ENCODE data around the gene XPO6.

The XPO6 gene

DNA sequence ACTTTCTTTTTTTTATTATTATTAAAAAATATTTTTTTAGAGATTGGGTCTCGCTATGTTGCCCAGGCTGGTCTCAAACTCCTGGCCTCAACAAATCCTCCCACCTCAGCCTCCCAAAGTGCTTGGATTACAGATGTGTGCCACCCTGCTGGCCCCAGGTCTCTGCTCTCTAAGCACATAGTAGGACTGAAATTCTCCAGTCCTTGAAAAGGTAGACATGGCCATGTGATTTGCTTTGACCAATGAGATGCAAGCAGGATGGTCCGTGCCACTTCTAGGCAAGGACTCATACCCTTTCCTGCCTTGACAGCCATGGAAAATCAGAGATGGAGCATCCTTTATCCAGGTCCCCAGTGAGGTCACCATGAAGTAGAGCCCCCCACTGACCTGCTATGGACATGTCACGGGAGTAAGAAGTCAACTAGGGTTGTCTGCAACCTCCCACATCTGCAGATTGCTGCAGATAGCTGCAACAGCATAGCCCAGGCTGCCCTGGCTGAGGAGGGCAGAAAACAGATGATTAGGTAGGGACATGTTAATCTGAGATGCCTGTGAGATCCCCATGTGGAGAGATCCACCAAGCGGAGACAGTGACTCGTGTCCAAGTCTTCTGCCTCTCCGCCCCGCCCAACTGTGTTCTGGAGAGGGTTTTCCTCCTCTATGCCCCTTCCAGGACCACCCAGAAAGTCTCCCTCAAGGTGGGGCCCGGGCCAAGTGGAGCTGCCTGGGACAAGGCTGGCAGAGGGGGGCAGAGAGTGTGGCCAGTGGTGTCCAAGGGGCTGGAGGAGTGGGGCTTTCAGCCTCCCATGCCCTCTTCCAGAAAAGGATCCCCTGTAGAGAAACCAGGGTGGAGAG lies 159.3 kb downstream of the XPO6 start:
- Histone ChIP-seq H3K4me3 (no peak overlapping the region), H3K27me3 (no peaks in the 10 kb centered on the region), H3K4me1 (no peaks in the 10 kb centered on the region), H4K20me1 (no peaks in the 10 kb centered on the region), H3K9ac (no peak overlapping the region), H3K4me2 (no peak overlapping the region), H3K9me3 (peaks cover 8% of the 10 kb centered on the region), H3K27ac (no peak overlapping the region), H3K36me3 (no peaks in the 10 kb centered on the region)
- no peak for TF ChIP-seq Cebpa-rat (IDR thresholded peaks at IDR 0.05)

DNA sequence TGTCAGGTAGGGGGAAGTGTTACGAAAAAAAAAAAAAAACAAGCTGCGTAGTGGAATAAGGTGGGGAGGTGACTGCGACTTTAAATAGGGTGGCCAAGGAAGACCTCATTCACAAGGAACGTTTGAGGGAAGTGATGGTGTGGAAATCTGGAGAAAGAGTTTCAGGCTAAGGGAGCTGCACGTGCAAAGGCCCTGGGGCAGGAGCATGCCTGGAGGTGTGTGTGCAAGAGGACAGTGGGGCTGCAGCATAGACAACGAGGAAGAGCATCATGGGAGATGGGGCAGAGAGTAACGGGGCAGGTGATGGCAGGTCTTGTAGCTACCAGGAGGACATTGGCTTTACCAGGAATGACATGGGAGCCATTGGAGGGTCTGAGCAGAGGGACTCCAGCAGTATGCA lies 160.3 kb downstream of the XPO6 start:
- Histone ChIP-seq H3K27ac (no peak overlapping the region), H3K9me3 (peaks cover 8% of the 10 kb centered on the region), H3K27me3 (no peaks in the 10 kb centered on the region), H3K4me2 (no peak overlapping the region), H3K4me1 (no peaks in the 10 kb centered on the region), H3K4me3 (no peak overlapping the region), H4K20me1 (no peaks in the 10 kb centered on the region), H3K36me3 (no peaks in the 10 kb centered on the region), H3K9ac (no peak overlapping the region)
- no peak for TF ChIP-seq Cebpa-rat (IDR thresholded peaks at IDR 0.05)

All from BLaER1 (cell line).